T-cell (primary cell): ENCODE data around the gene ADIRF. TPM values are rescaled to one million over a fixed set of nuclear protein-coding genes. Genes with fewer than 3 reads are reported as not detected.
"Not testable (repeated sequence)": the region's sequence is repeated elsewhere in the genome, so short reads cannot be mapped to it uniquely, and the experiment has no call there.

ENCODE experiments used
- ATAC-seq, 4 experiments: fragments of 200-7000 bp in 3 of 4; fragments of 150-1000 bp in 1 of 4; cut with Tn5 transposase; replicated peaks in 1 of 4; 1 replicate in 3 of 4; 2 replicates in 1 of 4; pipeline ENCODE4 v1.10.0; 2021; ENCODE audit warnings: moderate library complexity in 3 of 4, mild to moderate bottlenecking in 2 of 4, moderate number of reproducible peaks in 1 of 4
- CTCF ChIA-PET, 2 donors: fragments of 300-600 bp; sonication (Branson Sonifier 250); formaldehyde crosslinking; loops; one replicate each; lab custom pipeline; 2022; ENCODE audit warnings: antibody characterized with exemption in 2 of 2; lab: Charles Lee
- POLR2A ChIA-PET, 2 donors: fragments of 300-600 bp; sonication (Branson Sonifier 250); formaldehyde crosslinking; loops; one replicate each; lab custom pipeline; 2022; ENCODE audit warnings: antibody characterized with exemption in 2 of 2; lab: Charles Lee
- DNase-seq, 35 experiments: peaks; one replicate each; pipeline versions ENCODE4 v3.0.0 to v3.0.0-alpha.2; 2013 to 2023
- H3K27ac ChIP-seq: one replicate; pipeline ENCODE4 v1.5.1; 2013; ENCODE audit warnings: low read length
- H3K27me3 ChIP-seq, 2 experiments: replicated peaks in 1 of 2; 1 replicate in 1 of 2; 2 replicates in 1 of 2; pipeline versions ENCODE4 v1.6.1 to v1.7.0; 2013; ENCODE audit warnings: low read length in 1 of 2, mixed read lengths in 1 of 2; ENCODE audit not compliant: control insufficient read depth in 2 of 2, insufficient read depth in 2 of 2; ENCODE audit errors: extremely low read depth in 1 of 2
- H3K36me3 ChIP-seq, 2 donors: 1 replicate in 1 of 2; 2 replicates in 1 of 2; pipeline versions ENCODE4 v1.6.1 to v1.7.0; 2013; ENCODE audit warnings: low read length in 1 of 2; ENCODE audit not compliant: control insufficient read depth in 2 of 2, insufficient read depth in 1 of 2; ENCODE audit errors: extremely low read depth in 1 of 2
- H3K4me1 ChIP-seq, 2 experiments: 1 replicate in 1 of 2; 2 replicates in 1 of 2; pipeline versions ENCODE4 v1.6.1 to v1.7.0; 2013; ENCODE audit warnings: low read length in 2 of 2, mixed read lengths in 1 of 2; ENCODE audit not compliant: insufficient read depth in 2 of 2, control insufficient read depth in 1 of 2; ENCODE audit errors: extremely low read depth in 1 of 2
- H3K4me3 ChIP-seq, 2 donors: 1 replicate in 1 of 2; 2 replicates in 1 of 2; pipeline versions ENCODE4 v1.5.1 to v1.7.0; 2013; ENCODE audit warnings: mild to moderate bottlenecking in 2 of 2, low read length in 1 of 2, moderate library complexity in 1 of 2; ENCODE audit not compliant: control insufficient read depth in 1 of 2; ENCODE audit errors: extremely low read depth in 1 of 2
- H3K9me3 ChIP-seq: 2 replicates; pipeline ENCODE4 v1.7.0; 2013
- H3K27ac Mint-ChIP-seq, 2 donors: one replicate each; pipeline ENCODE4 v1.8.0; 2020 to 2021; ENCODE audit warnings: mild to moderate bottlenecking in 2 of 2, mixed read lengths in 2 of 2
- H3K27me3 Mint-ChIP-seq, 2 donors: one replicate each; pipeline ENCODE4 v1.8.0; 2021 to 2022; ENCODE audit warnings: mixed read lengths in 2 of 2
- H3K36me3 Mint-ChIP-seq: one replicate; pipeline ENCODE4 v1.8.0; 2021; ENCODE audit warnings: mixed read lengths
- H3K4me1 Mint-ChIP-seq, 3 donors: one replicate each; pipeline ENCODE4 v1.8.0; 2020 to 2022; ENCODE audit warnings: mixed read lengths in 3 of 3, mild to moderate bottlenecking in 1 of 3
- H3K4me3 Mint-ChIP-seq, 3 donors: one replicate each; pipeline ENCODE4 v1.8.0; 2020 to 2022; ENCODE audit warnings: mild to moderate bottlenecking in 3 of 3, mixed read lengths in 3 of 3, moderate library complexity in 3 of 3
- H3K9me3 Mint-ChIP-seq, 3 donors: one replicate each; pipeline ENCODE4 v1.8.0; 2020 to 2022; ENCODE audit warnings: mixed read lengths in 3 of 3
- WGBS: methylation state at CpG from one replicate; pipeline ENCODE4 v1.1.5; 2013; ENCODE audit warnings: missing lambda C conversion rate; ENCODE audit not compliant: insufficient coverage; 5-methylcytosine and 5-hydroxymethylcytosine counted together
- total RNA-seq, 35 experiments: library from RNA in 6 of 35; stranded (reverse) in 6 of 35; fragments of 120-200 nt in 1 of 35; gene quantifications; one replicate each; pipeline versions ENCODE4 v1.2.1 to v1.2.4 and lab custom pipeline; 2013 to 2026

ADIRF gene
- total RNA-seq, 5 donors from 2014 or later (not counting 1 experiment from before 2014, with no cell fraction given): 0.41 to 0.76 (median 0.66) TPM; not detected in 2

GRCh38 chr10:86981020-86981419, 12.7 kb downstream of the ADIRF start:
- H3K4me1 Mint-ChIP-seq, H3K36me3 Mint-ChIP-seq, H3K9me3 Mint-ChIP-seq, H3K27me3 Mint-ChIP-seq, H3K36me3 ChIP-seq, ATAC-seq, H3K4me3 Mint-ChIP-seq, POLR2A ChIA-PET, H3K4me1 ChIP-seq, DNase-seq, H3K9me3 ChIP-seq, CTCF ChIA-PET, H3K4me3 ChIP-seq, H3K27ac Mint-ChIP-seq, H3K27me3 ChIP-seq, H3K27ac ChIP-seq: not testable (repeated sequence)
- 85% methylated on average over 4 of the region's 6 CpGs for WGBS

DNA sequence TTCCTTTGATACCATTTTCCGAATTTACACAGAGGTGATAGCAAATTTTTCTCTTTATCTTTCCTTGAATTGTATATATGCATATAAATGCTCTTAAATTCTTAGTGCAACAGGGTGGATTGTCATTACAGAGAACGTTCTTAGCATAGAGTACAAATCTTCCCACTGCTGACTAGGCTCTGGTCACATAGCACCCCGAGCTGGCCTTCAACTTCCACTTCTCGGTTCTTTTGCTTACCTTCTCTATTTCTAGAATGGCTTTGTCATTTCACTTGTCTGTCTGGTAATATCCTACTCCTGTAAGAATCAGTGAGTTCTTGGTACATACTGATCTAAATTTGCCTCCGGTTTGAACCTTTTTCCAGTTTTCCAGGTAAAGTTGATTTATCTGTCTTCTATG, 13.4 kb downstream of the ADIRF start:
- H3K27ac Mint-ChIP-seq: no peak overlapping the region
- Histone ChIP-seq H3K27ac (no peak overlapping the region), H3K27me3 (peaks cover 0 to 9% of the 10 kb centered on the region in 2 experiments), H3K4me3 (no peak overlapping the region), H3K36me3 (no peaks in the 10 kb centered on the region), H3K9me3 (no peaks in the 10 kb centered on the region), H3K4me1 (no peaks in the 10 kb centered on the region)
- no peaks in the 10 kb centered on the region for H3K9me3 Mint-ChIP-seq
- no peaks in the 10 kb centered on the region for H3K4me1 Mint-ChIP-seq
- WGBS: 100% methylated on average over 1 of the region's 5 CpGs
- ChIA-PET CTCF (no interaction called here), POLR2A (no interaction called here)
- H3K36me3 Mint-ChIP-seq: no peaks in the 10 kb centered on the region
- no peak for DNase-seq
- no peak for ATAC-seq
- H3K27me3 Mint-ChIP-seq: peaks cover 0 to 2% of the 10 kb centered on the region in 2 donors
- H3K4me3 Mint-ChIP-seq: no peak overlapping the region

DNA sequence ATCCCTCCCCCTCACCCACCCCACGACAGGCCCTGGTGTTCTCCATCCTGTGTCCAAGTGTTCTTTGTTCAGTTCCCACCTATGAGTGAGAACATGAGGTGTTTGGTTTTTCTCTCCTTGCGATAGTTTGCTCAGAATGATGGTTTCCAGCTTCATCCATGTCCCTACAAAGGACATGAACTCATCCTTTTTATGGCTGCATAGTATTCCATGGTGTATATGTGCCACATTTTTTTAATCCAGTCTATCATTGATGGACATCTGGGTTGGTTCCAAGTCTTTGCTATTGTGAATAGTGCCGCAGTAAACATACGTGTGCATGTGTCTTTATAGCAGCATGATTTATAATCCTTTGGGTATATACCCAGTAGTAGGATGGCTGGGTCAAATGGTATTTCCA, 16.2 kb downstream of the ADIRF start:
- H3K9me3 Mint-ChIP-seq, H3K36me3 Mint-ChIP-seq, H3K4me1 Mint-ChIP-seq, POLR2A ChIA-PET, ATAC-seq, H3K4me3 ChIP-seq, H3K27ac Mint-ChIP-seq, H3K27me3 ChIP-seq, H3K27ac ChIP-seq, CTCF ChIA-PET, H3K36me3 ChIP-seq, H3K4me3 Mint-ChIP-seq, H3K4me1 ChIP-seq, H3K9me3 ChIP-seq, DNase-seq: not testable (repeated sequence)
- peaks cover 9 to 14% of the 10 kb centered on the region in 2 donors for H3K27me3 Mint-ChIP-seq
- no CpG with 5 or more reads among the region's 4 CpGs for WGBS

DNA sequence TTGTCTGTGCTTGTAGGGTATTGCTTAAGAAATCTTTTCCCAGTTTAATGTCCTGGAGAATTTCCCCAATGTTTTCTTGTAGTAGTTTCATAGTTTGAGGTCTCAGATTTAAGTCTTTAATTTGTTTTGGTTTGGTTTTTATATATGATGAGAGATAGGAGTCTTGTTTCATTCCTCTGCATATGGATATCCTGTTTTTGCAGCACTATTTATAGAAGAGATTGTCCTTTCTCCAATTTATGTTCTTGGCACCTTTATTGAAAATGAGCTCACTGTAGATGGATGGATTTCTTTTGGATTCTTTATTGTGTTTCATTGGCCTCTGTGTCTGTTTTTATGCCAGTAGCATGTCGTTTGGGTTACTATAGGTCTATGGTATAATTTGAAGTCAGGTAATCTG, 20.2 kb downstream of the ADIRF start:
- no peak for ATAC-seq
- H3K36me3 Mint-ChIP-seq: no peaks in the 10 kb centered on the region
- no peaks in the 10 kb centered on the region for H3K9me3 Mint-ChIP-seq
- Histone ChIP-seq H3K36me3 (no peaks in the 10 kb centered on the region), H3K27me3 (no peaks in the 10 kb centered on the region), H3K9me3 (no peaks in the 10 kb centered on the region), H3K4me3 (no peak overlapping the region), H3K4me1 (no peaks in the 10 kb centered on the region), H3K27ac (no peak overlapping the region)
- no CpG with 5 or more reads among the region's 1 CpG for WGBS
- no peak for DNase-seq
- H3K4me3 Mint-ChIP-seq: no peak overlapping the region
- H3K4me1 Mint-ChIP-seq: no peaks in the 10 kb centered on the region
- H3K27ac Mint-ChIP-seq: no peak overlapping the region
- peaks cover 20% of the 10 kb centered on the region in 2 donors for H3K27me3 Mint-ChIP-seq
- ChIA-PET CTCF (interaction anchor here in 1 of 2 donors (1.1 to 1.9 kb wide), 2 partner anchors 22 to 37 kb away, joined by 3 to 8 read pairs; no protein-coding TSS in a partner anchor), POLR2A (no interaction called here)

DNA sequence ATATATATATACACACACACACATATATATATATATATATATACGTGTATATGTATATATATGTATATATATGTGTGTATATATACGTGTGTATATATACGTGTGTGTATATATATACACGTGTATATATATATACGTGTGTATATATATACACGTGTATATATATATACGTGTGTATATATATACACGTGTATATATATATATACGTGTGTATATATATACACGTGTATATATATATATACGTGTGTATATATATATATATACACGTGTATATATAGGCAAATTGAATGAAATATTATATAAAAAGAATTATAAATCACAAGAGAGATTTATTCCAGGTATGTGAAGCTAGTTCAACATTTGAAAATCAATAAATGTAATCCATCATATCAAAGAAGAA, 23.1 kb downstream of the ADIRF start:
- H3K27me3 ChIP-seq, H3K27ac ChIP-seq, H3K36me3 ChIP-seq, ATAC-seq, H3K4me1 ChIP-seq, DNase-seq, H3K9me3 ChIP-seq, H3K9me3 Mint-ChIP-seq, H3K36me3 Mint-ChIP-seq, H3K4me3 ChIP-seq, H3K27ac Mint-ChIP-seq, H3K4me3 Mint-ChIP-seq, POLR2A ChIA-PET, H3K4me1 Mint-ChIP-seq: not testable (repeated sequence)
- no CpG with 5 or more reads among the region's 12 CpGs for WGBS
- CTCF ChIA-PET: interaction anchor here in 1 of 2 donors (0.8 kb wide), 1 partner anchor 25 kb away, joined by 3 read pairs; no protein-coding TSS in a partner anchor
- H3K27me3 Mint-ChIP-seq: peaks cover 20% of the 10 kb centered on the region in 2 donors

- Histone ChIP-seq H3K27ac (no peak overlapping the region), H3K4me3 (no peak overlapping the region), H3K36me3 (no peaks in the 10 kb centered on the region), H3K27me3 (no peaks in the 10 kb centered on the region), H3K9me3 (no peaks in the 10 kb centered on the region), H3K4me1 (no peaks in the 10 kb centered on the region)
- no peaks in the 10 kb centered on the region for H3K36me3 Mint-ChIP-seq
- ATAC-seq (no peak), DNase-seq (no peak)
- no peak overlapping the region for H3K4me3 Mint-ChIP-seq
- no peak overlapping the region for H3K27ac Mint-ChIP-seq
- no peaks in the 10 kb centered on the region for H3K4me1 Mint-ChIP-seq
- H3K9me3 Mint-ChIP-seq: no peaks in the 10 kb centered on the region
- ChIA-PET CTCF (no interaction called here), POLR2A (no interaction called here)
- peaks cover 20% of the 10 kb centered on the region in 2 donors for H3K27me3 Mint-ChIP-seq
Measured at GRCh38 chr10:86992456-86992855, 24.2 kb downstream of the ADIRF start.

DNA sequence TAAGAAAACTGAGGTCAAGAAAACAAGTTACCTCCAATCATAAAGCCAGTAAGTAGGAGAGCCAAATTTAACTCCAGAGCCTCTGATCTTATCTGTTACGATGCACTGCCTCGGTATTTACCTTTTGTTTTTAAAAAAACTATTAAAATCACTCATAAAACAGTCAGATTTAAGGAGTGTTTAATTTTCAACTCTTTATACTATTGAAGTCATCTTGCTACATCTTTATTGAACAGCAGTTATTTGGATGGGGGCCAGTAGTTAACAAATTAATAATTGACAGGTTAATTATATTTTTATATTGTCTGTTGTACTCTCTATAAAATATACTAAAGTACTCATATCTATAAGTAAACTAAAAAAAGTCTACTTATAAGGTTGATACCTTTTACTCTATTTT, 24.6 kb downstream of the ADIRF start:
- Histone ChIP-seq H3K36me3 (no peaks in the 10 kb centered on the region), H3K27me3 (no peaks in the 10 kb centered on the region), H3K27ac (no peak overlapping the region), H3K4me3 (no peak overlapping the region), H3K4me1 (no peaks in the 10 kb centered on the region), H3K9me3 (no peaks in the 10 kb centered on the region)
- Mint-ChIP-seq H3K36me3 (no peaks in the 10 kb centered on the region), H3K27me3 (peaks cover 15 to 20% of the 10 kb centered on the region in 2 donors), H3K9me3 (no peaks in the 10 kb centered on the region), H3K4me3 (no peak overlapping the region), H3K4me1 (no peaks in the 10 kb centered on the region), H3K27ac (no peak overlapping the region)
- CTCF ChIA-PET: no interaction called here
- POLR2A ChIA-PET: no interaction called here
- DNase-seq (no peak), ATAC-seq (no peak)
- no CpG with 5 or more reads among the region's 2 CpGs for WGBS
